A673 (cell line): ENCODE measurements around the gene OSTF1. TPM values are rescaled to one million over a fixed set of nuclear protein-coding genes. Genes with fewer than 3 reads are reported as not detected.

ENCODE experiments used
- BruUV-seq: library from RNA; stranded (reverse); fragments of 400-500 nt; replicated peaks from 2 replicates; lab custom pipeline; 2021; lab: Mats Ljungman, UMichigan
- CTCF ChIA-PET: fragments of 300-600 bp; sonication (Branson Sonifier 250); formaldehyde crosslinking; loops from one replicate; lab custom pipeline; 2022; ENCODE audit warnings: antibody characterized with exemption; lab: Charles Lee
- POLR2A ChIA-PET: fragments of 300-600 bp; sonication (Branson Sonifier 250); formaldehyde crosslinking; loops from one replicate; lab custom pipeline; 2022; ENCODE audit warnings: antibody characterized with exemption; ENCODE audit not compliant: low non-redundant PET; lab: Charles Lee
- DNase-seq: peaks from one replicate; pipeline ENCODE4 v3.0.0-alpha.2; 2015; ENCODE audit warnings: low spot score
- H3K27ac ChIP-seq: fragments of 200-600 bp; sonication (generic); 2 replicates; pipeline ENCODE4 v1.5.1; 2016; ENCODE audit warnings: mixed run types, low read depth, mild to moderate bottlenecking, mixed read lengths, antibody characterized with exemption, low read length; ENCODE audit not compliant: poor library complexity, severe bottlenecking
- H3K27me3 ChIP-seq: fragments of 200-600 bp; sonication (generic); replicated peaks from 2 replicates; pipeline ENCODE4 v1.6.1; 2017; ENCODE audit warnings: mixed run types, low read depth, mild to moderate bottlenecking, mixed read lengths, antibody characterized with exemption, low read length; ENCODE audit not compliant: insufficient read depth, poor library complexity
- H3K36me3 ChIP-seq: fragments of 200-600 bp; sonication (generic); 2 replicates; pipeline ENCODE4 v1.6.1; 2016; ENCODE audit warnings: mixed run types, mild to moderate bottlenecking, mixed read lengths, antibody characterized with exemption, low read length; ENCODE audit not compliant: insufficient read depth, poor library complexity, severe bottlenecking
- H3K4me1 ChIP-seq: fragments of 200-600 bp; sonication (generic); 2 replicates; pipeline ENCODE4 v1.6.1; 2017; ENCODE audit warnings: mixed run types, mild to moderate bottlenecking, mixed read lengths, antibody characterized with exemption, low read length; ENCODE audit not compliant: insufficient read depth, poor library complexity, severe bottlenecking
- H3K4me3 ChIP-seq: fragments of 200-600 bp; sonication (generic); 2 replicates; pipeline ENCODE4 v1.5.1; 2016; ENCODE audit warnings: low read depth, mixed run types, mild to moderate bottlenecking, mixed read lengths, low read length; ENCODE audit not compliant: poor library complexity, severe bottlenecking
- H3K9me3 ChIP-seq: fragments of 200-600 bp; sonication (generic); 2 replicates; pipeline ENCODE4 v1.6.1; 2016; ENCODE audit warnings: mixed run types, low read depth, mild to moderate bottlenecking, mixed read lengths, antibody characterized with exemption, low read length; ENCODE audit not compliant: poor library complexity, severe bottlenecking
- EZH2 ChIP-seq: fragments of 200-600 bp; sonication (generic); IDR thresholded peaks from 2 replicates; pipeline ENCODE4 v1.6.1; 2017; ENCODE audit warnings: borderline replicate concordance, low read depth, mild to moderate bottlenecking, mixed read lengths, antibody characterized with exemption, low read length; ENCODE audit not compliant: poor library complexity, severe bottlenecking
- intact Hi-C: fragments of 100-400 bp; cut with micrococcal nuclease; formaldehyde crosslinking; loops from one replicate; pipeline ENCODE4 v1.10.0; 2022; ENCODE audit not compliant: unreplicated experiment
- total RNA-seq: library from RNA; stranded (reverse); gene quantifications from 2 replicates; pipeline ENCODE4 v1.2.3, GENCODE V29; 2021
- TF ChIP-seq, protein P1 (sequence below): fragments of 300-800, 200-600 bp; sonication (generic); conservative IDR thresholded peaks from 2 replicates; pipeline ENCODE4 v1.5.1; 2017; ENCODE audit warnings: low read depth, mild to moderate bottlenecking, antibody characterized with exemption, low read length, moderate library complexity, mixed read lengths

Gene OSTF1
- total RNA-seq, 1 experiment from 2014 or later: 2.3 TPM

DNA sequence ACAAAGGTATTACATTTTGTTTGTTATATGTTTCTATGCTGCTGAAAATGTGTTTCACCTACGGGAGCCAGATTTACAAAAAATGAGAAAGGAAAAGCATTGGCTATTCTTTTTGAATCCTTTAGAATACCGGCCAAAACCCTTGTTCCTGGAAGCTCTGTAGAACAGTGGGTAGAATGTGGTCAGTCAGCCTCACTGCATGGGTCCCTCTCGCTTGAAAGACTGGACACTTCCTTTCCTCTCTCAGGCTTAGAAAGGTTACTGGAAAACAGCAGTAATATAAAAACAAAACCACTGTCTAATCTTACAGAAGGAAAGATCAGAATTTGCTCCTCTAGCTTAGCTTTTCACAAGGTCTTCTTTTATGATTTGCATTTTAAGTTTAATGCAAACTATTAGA is 45.1 kb downstream of the OSTF1 start:
- CTCF ChIA-PET: no interaction called here
- intact Hi-C loops: no loop called here
- Histone ChIP-seq H3K27me3 (no peaks in the 10 kb centered on the region), H3K27ac (no peak overlapping the region), H3K4me1 (no peaks in the 10 kb centered on the region), H3K4me3 (no peak overlapping the region), H3K36me3 (no peaks in the 10 kb centered on the region), H3K9me3 (no peaks in the 10 kb centered on the region)
- TF ChIP-seq, protein P1, sequence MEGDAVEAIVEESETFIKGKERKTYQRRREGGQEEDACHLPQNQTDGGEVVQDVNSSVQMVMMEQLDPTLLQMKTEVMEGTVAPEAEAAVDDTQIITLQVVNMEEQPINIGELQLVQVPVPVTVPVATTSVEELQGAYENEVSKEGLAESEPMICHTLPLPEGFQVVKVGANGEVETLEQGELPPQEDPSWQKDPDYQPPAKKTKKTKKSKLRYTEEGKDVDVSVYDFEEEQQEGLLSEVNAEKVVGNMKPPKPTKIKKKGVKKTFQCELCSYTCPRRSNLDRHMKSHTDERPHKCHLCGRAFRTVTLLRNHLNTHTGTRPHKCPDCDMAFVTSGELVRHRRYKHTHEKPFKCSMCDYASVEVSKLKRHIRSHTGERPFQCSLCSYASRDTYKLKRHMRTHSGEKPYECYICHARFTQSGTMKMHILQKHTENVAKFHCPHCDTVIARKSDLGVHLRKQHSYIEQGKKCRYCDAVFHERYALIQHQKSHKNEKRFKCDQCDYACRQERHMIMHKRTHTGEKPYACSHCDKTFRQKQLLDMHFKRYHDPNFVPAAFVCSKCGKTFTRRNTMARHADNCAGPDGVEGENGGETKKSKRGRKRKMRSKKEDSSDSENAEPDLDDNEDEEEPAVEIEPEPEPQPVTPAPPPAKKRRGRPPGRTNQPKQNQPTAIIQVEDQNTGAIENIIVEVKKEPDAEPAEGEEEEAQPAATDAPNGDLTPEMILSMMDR: no peak
- no peak for TF ChIP-seq EZH2
- no peak for DNase-seq
- no TSS peak for BruUV-seq
- POLR2A ChIA-PET: no interaction called here

DNA sequence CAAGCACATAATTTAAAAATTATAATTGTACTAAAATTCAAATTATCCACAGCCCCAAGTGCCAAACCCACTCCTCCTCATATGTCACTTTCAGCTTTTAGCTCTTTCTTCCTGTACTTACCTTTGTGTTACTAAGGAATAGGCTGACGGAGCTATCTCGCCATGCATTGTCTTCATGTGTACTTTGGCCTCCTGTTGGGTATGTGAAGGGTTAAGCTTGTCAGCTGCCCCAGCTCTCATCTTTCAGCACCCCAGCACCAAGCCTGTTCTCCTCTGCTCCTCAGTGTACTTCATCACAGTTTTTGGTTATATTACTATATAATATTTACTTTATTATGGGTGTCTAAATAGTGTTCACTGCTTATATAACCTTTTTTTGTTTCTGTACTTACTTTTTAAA is 46.2 kb downstream of the OSTF1 start:
- CTCF ChIA-PET: no interaction called here
- no peaks in the 10 kb centered on the region for H3K36me3 ChIP-seq
- BruUV-seq: no TSS peak
- no peak for TF ChIP-seq EZH2
- TF ChIP-seq, protein P1: no peak
- H3K27ac ChIP-seq: no peak overlapping the region
- H3K4me3 ChIP-seq: no peak overlapping the region
- POLR2A ChIA-PET: no interaction called here
- H3K9me3 ChIP-seq: no peaks in the 10 kb centered on the region
- no peaks in the 10 kb centered on the region for H3K27me3 ChIP-seq
- intact Hi-C loops: no loop called here
- DNase-seq: no peak
- H3K4me1 ChIP-seq: no peaks in the 10 kb centered on the region

DNA sequence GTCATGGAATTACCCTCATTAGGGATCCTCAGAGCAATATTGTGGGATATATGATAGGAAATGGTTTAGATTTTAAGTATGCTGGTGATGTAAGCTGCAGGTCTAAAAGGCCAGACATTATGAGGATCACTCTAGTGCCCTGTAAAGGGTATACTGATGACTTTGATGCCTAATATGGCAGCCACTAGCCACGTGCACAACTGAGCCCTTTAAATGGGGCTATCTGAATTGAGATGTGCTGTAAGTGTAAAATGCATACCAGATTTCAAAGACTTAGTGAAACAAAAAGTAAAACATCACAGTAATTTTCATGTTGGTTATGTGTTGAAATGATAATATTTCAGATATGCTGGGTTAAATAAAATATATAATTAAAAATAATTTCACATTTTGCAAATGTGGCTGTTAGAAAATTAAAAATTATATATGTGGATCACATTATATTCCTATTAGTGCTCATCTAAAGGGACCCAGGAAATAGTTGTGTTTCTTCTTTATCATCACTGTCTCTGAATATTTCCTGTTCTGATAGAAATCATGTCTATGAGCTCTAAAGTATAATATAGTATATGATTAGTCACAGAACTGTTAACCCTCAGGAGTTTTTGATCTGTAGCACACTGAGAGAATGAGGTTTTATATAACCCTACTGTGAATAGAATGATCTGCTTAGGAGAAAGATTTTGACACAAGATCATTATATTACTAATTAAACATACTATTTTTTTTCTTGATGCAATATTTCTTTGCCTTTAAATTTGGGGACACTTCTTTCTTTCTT is 50.1 kb downstream of the OSTF1 start:
- Histone ChIP-seq H3K27me3 (no peaks in the 10 kb centered on the region), H3K4me1 (no peaks in the 10 kb centered on the region), H3K9me3 (no peaks in the 10 kb centered on the region), H3K27ac (no peak overlapping the region), H3K4me3 (no peak overlapping the region), H3K36me3 (no peaks in the 10 kb centered on the region)
- intact Hi-C loops: no loop called here
- no TSS peak for BruUV-seq
- ChIA-PET POLR2A (no interaction called here), CTCF (no interaction called here)
- no peak for DNase-seq
- TF ChIP-seq, protein P1: no peak
- no peak for TF ChIP-seq EZH2
